Measurements from ENCODE around the gene ENTPD8. TPM values are rescaled to one million over a fixed set of nuclear protein-coding genes. Genes with fewer than 3 reads are reported as not detected.

ENTPD8 gene
- total RNA-seq, 2 experiments from 2014 or later = not detected

GRCh38 chr9:137433349-137433915 lies 7.7 kb downstream of the ENTPD8 start:
- H3K4me1 Mint-ChIP-seq = peaks cover 4% of the 10 kb centered on the region
- no peak overlapping the region for H3K27ac Mint-ChIP-seq
- H3K9me3 Mint-ChIP-seq (ENCODE audit: low read depth) = no peaks in the 10 kb centered on the region
- ATAC-seq (no peak), DNase-seq (no peak)
- CTCF ChIA-PET = interaction anchor here (4.1 kb wide), 1 partner anchor 10 kb away, joined by 20 read pairs; the partner anchor contains the start of genes EXD3 and NOXA1
- no peak overlapping the region for H3K4me3 Mint-ChIP-seq
- H3K36me3 Mint-ChIP-seq = no peaks in the 10 kb centered on the region
- no peaks in the 10 kb centered on the region for H3K27me3 Mint-ChIP-seq

GRCh38 chr9:137432687-137433348 lies 8.3 kb downstream of the ENTPD8 start:
- no peak for DNase-seq
- H3K4me1 Mint-ChIP-seq = peaks cover 4% of the 10 kb centered on the region

GRCh38 chr9:137431416-137431931 lies 9.7 kb downstream of the ENTPD8 start:
- ATAC-seq = no peak
- peaks cover 4% of the 10 kb centered on the region for H3K4me1 Mint-ChIP-seq
- H3K9me3 Mint-ChIP-seq (ENCODE audit: low read depth) = no peaks in the 10 kb centered on the region
- H3K27ac Mint-ChIP-seq = no peak overlapping the region
- DNase-seq = no peak
- CTCF ChIA-PET = interaction anchor here (1.2 to 4.1 kb wide), 2 partner anchors 8 to 12 kb away, joined by 6 to 20 read pairs; partner anchors contain the start of genes EXD3 and NOXA1
- no peaks in the 10 kb centered on the region for H3K27me3 Mint-ChIP-seq
- no peak overlapping the region for H3K4me3 Mint-ChIP-seq
- no peaks in the 10 kb centered on the region for H3K36me3 Mint-ChIP-seq

More at GRCh38 chr9:137432687-137433348, 8.3 kb downstream of the ENTPD8 start:
- Mint-ChIP-seq H3K27me3 (no peaks in the 10 kb centered on the region), H3K4me3 (no peak overlapping the region), H3K9me3 (ENCODE audit: low read depth) (no peaks in the 10 kb centered on the region), H3K27ac (no peak overlapping the region), H3K36me3 (no peaks in the 10 kb centered on the region)
- no peak for ATAC-seq
- CTCF ChIA-PET = interaction anchor here (1.2 to 4.1 kb wide), 2 partner anchors 10 kb away, joined by 6 to 20 read pairs; partner anchors contain the start of genes EXD3 and NOXA1

GRCh38 chr9:137430723-137431415 lies 10.3 kb downstream of the ENTPD8 start:
- CTCF ChIA-PET = interaction anchor here (1.6 to 4.1 kb wide), 2 partner anchors 8 to 14 kb away, joined by 7 to 20 read pairs; partner anchors contain the start of genes EXD3 and NOXA1
- H3K4me3 Mint-ChIP-seq = no peak overlapping the region
- ATAC-seq = no peak
- no peaks in the 10 kb centered on the region for H3K9me3 Mint-ChIP-seq (ENCODE audit: low read depth)
- H3K36me3 Mint-ChIP-seq = no peaks in the 10 kb centered on the region
- peaks cover 4% of the 10 kb centered on the region for H3K4me1 Mint-ChIP-seq
- H3K27ac Mint-ChIP-seq = no peak overlapping the region
- no peaks in the 10 kb centered on the region for H3K27me3 Mint-ChIP-seq
- no peak for DNase-seq

- peaks cover 4% of the 10 kb centered on the region for H3K4me1 Mint-ChIP-seq
- DNase-seq = no peak
- CTCF ChIA-PET = interaction anchor here (1.6 kb wide), 1 partner anchor 15 kb away, joined by 7 read pairs; no protein-coding TSS in a partner anchor
- H3K9me3 Mint-ChIP-seq (ENCODE audit: low read depth) = no peaks in the 10 kb centered on the region
- no peak for ATAC-seq
- no peak overlapping the region for H3K4me3 Mint-ChIP-seq
- H3K36me3 Mint-ChIP-seq = no peaks in the 10 kb centered on the region
- H3K27ac Mint-ChIP-seq = no peak overlapping the region
- no peaks in the 10 kb centered on the region for H3K27me3 Mint-ChIP-seq
Measured at GRCh38 chr9:137429974-137430722, 11.0 kb downstream of the ENTPD8 start.

- DNase-seq (no peak), ATAC-seq (no peak)
- CTCF ChIA-PET = interaction anchor here (1.6 kb wide), 1 partner anchor 15 kb away, joined by 7 read pairs; no protein-coding TSS in a partner anchor
- no peak overlapping the region for H3K4me3 Mint-ChIP-seq
- no peaks in the 10 kb centered on the region for H3K9me3 Mint-ChIP-seq (ENCODE audit: low read depth)
- H3K27me3 Mint-ChIP-seq = peaks cover 6% of the 10 kb centered on the region
- no peak overlapping the region for H3K27ac Mint-ChIP-seq
- no peaks in the 10 kb centered on the region for H3K36me3 Mint-ChIP-seq
- H3K4me1 Mint-ChIP-seq = peaks cover 4% of the 10 kb centered on the region
Measured at GRCh38 chr9:137429546-137429890, 11.6 kb downstream of the ENTPD8 start.

- H3K4me3 Mint-ChIP-seq = no peak overlapping the region
- no peaks in the 10 kb centered on the region for H3K9me3 Mint-ChIP-seq (ENCODE audit: low read depth)
- ATAC-seq (no peak), DNase-seq (no peak)
- peaks cover 11% of the 10 kb centered on the region for H3K27me3 Mint-ChIP-seq
- H3K36me3 Mint-ChIP-seq = no peaks in the 10 kb centered on the region
- H3K4me1 Mint-ChIP-seq = no peaks in the 10 kb centered on the region
- no peak overlapping the region for H3K27ac Mint-ChIP-seq
- CTCF ChIA-PET = no interaction called here
Measured at GRCh38 chr9:137428841-137429545, 12.2 kb downstream of the ENTPD8 start.

GRCh38 chr9:137428311-137428630 lies 12.9 kb downstream of the ENTPD8 start:
- no peak for ATAC-seq
- H3K27me3 Mint-ChIP-seq = peaks cover 11% of the 10 kb centered on the region
- CTCF ChIA-PET = no interaction called here
- H3K36me3 Mint-ChIP-seq = no peaks in the 10 kb centered on the region
- no peaks in the 10 kb centered on the region for H3K4me1 Mint-ChIP-seq
- no peak overlapping the region for H3K27ac Mint-ChIP-seq
- no peak for DNase-seq
- H3K9me3 Mint-ChIP-seq (ENCODE audit: low read depth) = no peaks in the 10 kb centered on the region
- no peak overlapping the region for H3K4me3 Mint-ChIP-seq

GRCh38 chr9:137427454-137428310 lies 13.5 kb downstream of the ENTPD8 start:
- Mint-ChIP-seq H3K27ac (no peak overlapping the region), H3K4me1 (no peaks in the 10 kb centered on the region), H3K27me3 (peaks cover 11% of the 10 kb centered on the region), H3K4me3 (no peak overlapping the region), H3K36me3 (no peaks in the 10 kb centered on the region), H3K9me3 (ENCODE audit: low read depth) (no peaks in the 10 kb centered on the region)
- ATAC-seq (no peak), DNase-seq (no peak)
- CTCF ChIA-PET = interaction anchor here (0.8 kb wide), 1 partner anchor 193 kb away, joined by 3 read pairs; no protein-coding TSS in a partner anchor

GRCh38 chr9:137426018-137426681 lies 15.0 kb downstream of the ENTPD8 start:
- Mint-ChIP-seq H3K4me3 (no peak overlapping the region), H3K9me3 (ENCODE audit: low read depth) (no peaks in the 10 kb centered on the region)
- ATAC-seq = no peak

GRCh38 chr9:137423514-137424291 lies 17.5 kb downstream of the ENTPD8 start:
- H3K4me1 Mint-ChIP-seq = peaks cover 13% of the 10 kb centered on the region
- CTCF ChIA-PET = interaction anchor here (0.6 to 4.3 kb wide), 17 partner anchors 10 to 169 kb away, joined by 3 to 59 read pairs (median 4); partner anchors contain the start of genes NELFB and NRARP
- no peak for DNase-seq
- no peaks in the 10 kb centered on the region for H3K9me3 Mint-ChIP-seq (ENCODE audit: low read depth)
- no peak overlapping the region for H3K27ac Mint-ChIP-seq
- H3K36me3 Mint-ChIP-seq = peaks cover 2% of the 10 kb centered on the region
- peaks cover 11% of the 10 kb centered on the region for H3K27me3 Mint-ChIP-seq
- H3K4me3 Mint-ChIP-seq = peak overlapping the region; percentile 27
- no peak for ATAC-seq

More at GRCh38 chr9:137426018-137426681, 15.0 kb downstream of the ENTPD8 start:
- H3K36me3 Mint-ChIP-seq = peaks cover 2% of the 10 kb centered on the region
- H3K27ac Mint-ChIP-seq = no peak overlapping the region
- peaks cover 11% of the 10 kb centered on the region for H3K4me1 Mint-ChIP-seq
- CTCF ChIA-PET = interaction anchor here (0.9 to 4.3 kb wide), 4 partner anchors 18 to 140 kb away, joined by 3 to 59 read pairs (median 4); partner anchors contain the start of gene NRARP
- DNase-seq = no peak
- H3K27me3 Mint-ChIP-seq = peaks cover 11% of the 10 kb centered on the region

Measured in activated CD8-positive, alpha-beta memory T cell treated with anti-CD3 and anti-CD28 coated beads, Interleukin-2, amount 10 ng/mL, durations not matched to agents 7 days and 5 days (primary cell).